SIG-M5 (cell line): ENCODE data around the gene FBN2.

Source experiments
- DNase-seq: peaks from one replicate; lab custom pipeline; 2025; lab: John Stamatoyannopoulos, UW

The FBN2 gene

DNA sequence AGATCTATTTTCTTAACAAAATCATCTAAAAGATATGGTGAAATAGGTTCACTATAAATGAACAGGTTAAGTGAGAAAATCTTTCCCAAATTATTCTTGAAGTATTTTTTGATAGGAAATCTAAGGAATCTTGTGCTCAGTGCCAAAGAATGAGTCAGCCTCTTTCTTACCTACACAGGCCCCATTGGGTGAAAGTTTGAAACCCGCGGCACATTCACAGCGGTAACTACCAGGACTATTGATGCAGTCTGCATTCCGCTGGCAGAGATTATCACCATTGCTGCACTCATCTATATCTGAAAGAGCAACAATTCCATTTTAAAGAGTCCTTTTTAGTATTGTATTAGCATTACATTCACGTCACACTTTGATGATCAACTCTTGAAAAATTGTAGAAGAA, 232.7 kb downstream of the FBN2 start:
- DNase-seq, result no peak

DNA sequence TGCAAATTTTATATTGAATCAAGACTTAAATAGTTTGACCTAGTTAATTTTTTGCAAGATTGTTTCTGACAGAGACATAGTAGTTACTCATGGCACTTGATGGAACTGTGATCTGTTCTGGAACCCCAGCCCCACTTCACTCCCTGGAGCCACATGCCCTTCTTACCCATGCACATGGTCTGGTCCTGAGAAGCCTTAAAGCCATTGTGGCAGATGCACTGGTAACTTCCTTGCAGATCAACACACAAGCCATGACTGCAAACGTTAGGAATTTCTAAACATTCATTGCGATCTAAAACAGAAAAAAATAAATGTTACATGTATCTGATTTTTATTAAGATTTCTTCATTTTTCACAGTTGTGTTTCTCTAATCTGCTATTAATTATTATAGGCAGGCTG, 233.3 kb downstream of the FBN2 start:
- no peak for DNase-seq

GRCh38 chr5:128304088-128304487, 234.0 kb downstream of the FBN2 start:
- DNase-seq, result no peak

- DNase-seq, result no peak
These were observed 234.5 kb downstream of the FBN2 start for GRCh38 chr5:128303593-128303992.

- no peak for DNase-seq
These were observed 237.9 kb downstream of the FBN2 start for GRCh38 chr5:128300181-128300580.

DNA sequence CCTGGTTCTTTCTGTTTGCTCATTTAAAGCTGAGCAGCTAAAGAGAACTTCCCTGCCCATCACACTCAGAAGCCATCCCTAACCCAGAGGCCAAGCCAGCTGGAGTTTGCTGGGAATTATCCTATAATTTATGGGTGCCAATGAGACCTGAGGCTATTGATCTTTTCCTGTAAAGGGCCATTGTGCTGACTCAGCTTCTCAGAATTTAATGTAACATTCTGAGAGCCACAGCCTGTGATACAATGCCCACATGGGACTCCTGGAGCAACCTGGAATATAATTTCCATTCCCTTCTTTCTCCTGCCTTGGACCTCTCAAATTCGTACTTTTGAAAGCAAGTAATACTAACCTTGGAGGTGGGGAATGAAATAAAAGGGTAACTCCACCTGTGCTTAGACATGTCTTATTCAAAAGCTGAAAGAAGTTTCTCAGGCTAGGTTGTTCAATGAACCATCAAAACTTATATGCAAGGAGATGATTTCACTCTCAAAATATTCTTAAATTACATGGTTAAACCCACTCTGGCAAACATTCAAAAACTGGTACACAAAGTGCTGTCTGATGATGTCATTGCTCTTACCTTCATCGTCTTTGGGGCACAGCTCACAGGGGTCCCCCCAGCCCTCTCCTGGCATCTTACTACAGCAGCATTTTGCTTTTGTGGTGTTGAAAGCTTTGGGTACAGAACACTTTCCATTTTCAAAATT, 247.7 kb downstream of the FBN2 start:
- DNase-seq, result no peak

GRCh38 chr5:128287740-128288139, 250.3 kb downstream of the FBN2 start:
- DNase-seq, result no peak

DNA sequence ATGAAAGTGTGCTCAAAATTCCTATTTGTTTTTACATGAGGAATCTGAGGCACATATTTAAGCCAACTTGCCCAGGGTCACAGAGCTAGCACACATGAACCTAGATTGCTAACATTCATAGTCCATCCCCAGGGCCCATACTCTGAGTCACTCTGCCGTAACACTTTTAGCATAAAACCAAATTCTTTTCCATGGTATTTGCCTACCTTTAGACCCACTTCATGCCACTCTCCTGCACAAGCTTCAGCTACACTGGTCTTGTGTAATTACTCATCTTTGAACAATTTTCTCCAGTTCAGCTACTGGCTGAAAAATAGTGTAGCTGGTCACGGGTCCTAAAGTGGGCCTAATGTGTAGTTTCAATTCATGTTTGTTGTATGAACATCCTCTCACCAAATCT, 253.8 kb downstream of the FBN2 start:
- no peak for DNase-seq

GRCh38 chr5:128279345-128279744, 258.7 kb downstream of the FBN2 start:
- DNase-seq, result no peak

- DNase-seq, result no peak
These were observed 261.4 kb downstream of the FBN2 start for GRCh38 chr5:128276537-128277216.

DNA sequence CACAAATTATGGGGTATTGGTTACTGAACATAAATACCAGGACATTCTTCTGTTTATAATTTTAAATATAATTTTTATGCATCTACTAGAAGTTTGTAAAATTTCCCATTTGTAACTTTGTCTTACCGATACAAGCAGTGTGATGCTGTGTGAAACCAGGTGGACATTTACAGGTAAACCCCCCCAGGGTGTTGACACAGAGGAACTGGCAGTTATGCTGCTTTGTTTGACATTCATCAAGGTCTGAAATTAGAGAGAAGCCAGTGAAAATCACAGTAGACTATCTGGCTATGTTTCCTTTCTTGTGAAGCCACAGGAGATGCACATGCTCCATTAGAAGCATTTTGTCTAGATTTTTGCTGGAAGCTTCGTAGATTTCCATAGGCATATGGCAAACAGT, 263.6 kb downstream of the FBN2 start:
- no peak for DNase-seq

- no peak for DNase-seq
These were observed 264.3 kb downstream of the FBN2 start for GRCh38 chr5:128273736-128274135.

GRCh38 chr5:128271859-128272464, 266.1 kb downstream of the FBN2 start:
- no peak for DNase-seq

GRCh38 chr5:128271071-128271470, 267.0 kb downstream of the FBN2 start:
- no peak for DNase-seq

- DNase-seq, result no peak
These were observed 273.3 kb downstream of the FBN2 start for GRCh38 chr5:128264564-128265360.

DNA sequence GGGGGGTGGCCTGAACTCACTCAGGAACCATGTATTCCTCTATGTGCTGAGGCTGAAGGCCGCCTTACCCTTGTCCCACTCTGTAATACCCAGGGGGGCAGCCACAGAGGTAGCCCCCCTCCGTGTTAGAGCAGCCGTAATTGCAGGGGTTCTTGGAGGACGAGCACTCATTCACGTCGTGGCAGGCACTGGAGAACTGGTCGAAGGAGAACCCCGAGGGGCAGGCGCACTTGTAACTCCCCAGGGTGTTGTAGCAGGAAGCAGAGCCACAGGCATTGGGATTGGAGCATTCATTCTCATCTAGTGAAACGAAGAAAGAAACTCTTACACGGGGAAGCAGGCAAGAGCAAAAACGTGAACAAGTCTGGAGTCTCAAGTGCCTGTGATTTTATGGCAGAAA, 274.7 kb downstream of the FBN2 start:
- no peak for DNase-seq

DNA sequence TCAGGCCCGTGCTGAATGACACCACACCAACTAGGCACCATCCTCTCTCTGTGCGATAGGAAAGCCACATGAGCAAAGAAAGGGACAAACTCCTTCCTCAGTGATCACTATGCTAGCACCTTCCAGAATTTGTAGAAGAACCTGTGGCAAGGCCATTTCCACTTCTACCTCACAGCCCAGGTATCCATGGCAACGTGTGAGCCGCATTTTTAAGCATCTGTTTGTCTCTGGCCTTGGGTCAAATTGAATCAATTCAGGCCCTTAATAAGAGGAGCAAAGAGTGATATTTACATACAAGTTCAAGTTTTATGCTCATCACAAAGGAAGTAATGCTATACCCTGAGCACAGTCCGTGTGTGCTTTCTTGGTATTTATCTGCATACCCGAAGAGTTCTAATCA, 275.1 kb downstream of the FBN2 start:
- no peak for DNase-seq

DNA sequence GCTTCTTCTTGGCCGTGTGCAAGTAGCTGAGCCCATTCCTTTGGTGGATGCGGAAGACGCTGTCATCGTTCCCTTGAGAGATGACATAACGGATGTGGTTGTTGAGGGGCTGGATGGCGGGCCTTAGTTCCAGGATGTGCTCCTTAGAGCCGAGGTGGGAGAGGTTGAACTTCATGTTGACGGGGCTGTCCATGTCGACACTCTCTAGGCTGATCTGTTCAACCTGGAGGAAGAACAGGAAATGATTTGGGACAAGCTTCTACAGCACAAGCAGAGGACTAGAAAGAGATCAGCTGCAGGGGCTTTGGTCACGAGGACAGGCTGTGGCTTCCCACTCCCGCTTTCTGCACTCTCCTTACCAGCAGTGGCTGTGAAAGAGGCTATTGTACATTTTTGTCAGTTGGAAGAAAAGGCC, 278.4 kb downstream of the FBN2 start:
- DNase-seq, result no peak

DNA sequence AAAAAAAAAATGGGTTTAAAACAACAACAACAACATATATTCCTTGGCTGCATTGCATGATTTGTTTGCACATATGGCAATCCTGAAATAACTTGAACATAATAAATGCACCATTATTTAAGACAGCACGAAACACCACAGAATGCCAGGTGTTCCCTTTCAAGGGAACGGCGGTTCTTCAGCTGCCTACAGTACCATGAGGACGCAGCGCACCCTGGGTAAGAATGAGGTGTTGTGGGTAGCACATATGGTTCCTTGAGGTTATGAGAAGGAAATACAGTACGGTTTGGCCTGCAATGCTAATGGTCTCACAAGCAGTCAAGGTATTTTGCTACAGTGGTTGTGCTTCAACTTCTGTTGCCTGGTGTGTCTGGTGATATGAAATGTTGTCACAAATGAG, 279.7 kb downstream of the FBN2 start:
- no peak for DNase-seq

DNA sequence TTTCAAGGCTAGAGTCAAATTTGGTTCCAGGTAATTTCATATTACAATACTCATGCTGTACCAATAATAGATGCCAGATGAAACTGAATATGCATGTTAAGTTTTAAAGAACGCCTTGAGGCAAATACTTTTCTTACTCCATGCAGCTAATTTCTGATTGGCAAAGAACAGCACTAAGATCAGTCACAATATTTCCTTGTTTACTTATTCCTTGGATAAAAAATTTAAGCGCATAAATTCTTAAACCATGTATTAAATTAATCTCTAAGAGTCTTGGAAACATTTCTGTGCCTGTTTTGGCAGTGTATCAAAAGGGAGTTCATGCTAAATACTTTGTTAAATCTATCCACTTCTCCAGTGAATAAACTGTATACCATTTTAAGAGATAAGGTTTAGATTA, 281.0 kb downstream of the FBN2 start:
- no peak for DNase-seq

- DNase-seq, result no peak
These were observed 283.3 kb downstream of the FBN2 start for GRCh38 chr5:128254789-128255188.

DNA sequence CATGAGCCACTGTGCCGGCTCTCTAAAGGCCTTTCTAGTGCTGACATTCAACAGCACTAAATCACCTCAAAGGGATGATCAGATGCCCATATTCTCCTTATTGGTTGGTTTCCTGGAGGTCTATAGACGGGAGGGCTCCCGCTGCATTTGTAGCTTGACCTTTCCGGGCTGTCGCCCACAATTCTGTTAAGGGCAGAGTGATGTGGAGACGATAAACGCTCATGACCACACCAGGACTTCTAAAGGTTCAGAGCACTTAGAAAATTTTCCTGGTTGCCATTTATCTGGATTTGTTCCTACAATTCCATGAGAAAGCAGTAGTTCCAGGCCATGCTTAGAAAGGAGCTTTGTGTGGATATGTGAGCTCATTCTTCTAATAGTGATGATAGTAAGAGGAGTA, 284.2 kb downstream of the FBN2 start:
- DNase-seq, result no peak

- no peak for DNase-seq
These were observed 284.9 kb downstream of the FBN2 start for GRCh38 chr5:128253161-128253560.
